Brain microvascular endothelial cell (primary cell): ENCODE data around the gene SIK2.
A peak's percentile ranks its signal among the peaks of the same experiment; 100 is the strongest.

ENCODE experiments used
- DNase-seq: peaks from one replicate; pipeline ENCODE4 v3.0.0-alpha.2; 2020
- H3K27ac ChIP-seq: fragments of 250-450 bp; sonication (Bioruptor Pico); 2 replicates; pipeline ENCODE4 v1.5.1; 2020; ENCODE audit warnings: mild to moderate bottlenecking, moderate library complexity
- H3K27me3 ChIP-seq: fragments of 250-450 bp; sonication (Bioruptor Pico); replicated peaks from 2 replicates; pipeline ENCODE4 v1.5.1; 2020; ENCODE audit warnings: mild to moderate bottlenecking
- H3K36me3 ChIP-seq: fragments of 250-450 bp; sonication (Bioruptor Pico); replicated peaks from 2 replicates; pipeline ENCODE4 v1.5.1; 2020; ENCODE audit warnings: mild to moderate bottlenecking
- H3K4me3 ChIP-seq: 2 replicates; pipeline ENCODE4 v1.5.1; 2011; ENCODE audit warnings: low read depth, mild to moderate bottlenecking, control low read depth, low read length, moderate library complexity
- in situ Hi-C: cut with HindIII; loops from 2 replicates; pipeline ENCODE4 v1.10.0; 2017; ENCODE audit warnings: low sequenced_read_pairs, low pct_ligation_motif_present
- TF ChIP-seq, protein P1 (sequence below): IDR thresholded peaks from 2 replicates; pipeline ENCODE4 v1.5.1; 2011; ENCODE audit warnings: low read depth, mild to moderate bottlenecking, moderate library complexity, low read length, control low read depth, inconsistent platforms; ENCODE audit errors: missing control alignments

Gene SIK2

DNA sequence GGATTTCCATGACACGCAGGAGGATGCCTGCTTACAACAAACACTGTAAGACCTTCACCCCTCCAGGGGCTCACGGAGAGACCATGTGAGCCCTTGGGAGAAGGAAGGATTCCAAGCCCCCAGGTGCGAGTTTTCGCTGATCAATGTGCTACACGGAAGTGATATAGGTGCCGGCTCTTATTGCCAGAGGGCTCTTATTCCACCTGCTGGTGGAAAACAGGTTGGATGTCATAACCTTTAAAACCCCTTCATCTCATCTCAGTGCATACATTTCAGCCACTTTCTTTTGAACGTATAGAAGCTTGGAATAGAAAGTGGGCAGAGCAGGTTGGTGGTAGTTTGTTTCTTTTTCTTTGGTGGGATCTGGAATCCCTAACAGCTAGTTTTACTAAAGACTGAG is 35.9 kb upstream of the SIK2 start:
- H3K36me3 ChIP-seq: no peaks in the 10 kb centered on the region
- no peak overlapping the region for H3K4me3 ChIP-seq
- TF ChIP-seq, protein P1, sequence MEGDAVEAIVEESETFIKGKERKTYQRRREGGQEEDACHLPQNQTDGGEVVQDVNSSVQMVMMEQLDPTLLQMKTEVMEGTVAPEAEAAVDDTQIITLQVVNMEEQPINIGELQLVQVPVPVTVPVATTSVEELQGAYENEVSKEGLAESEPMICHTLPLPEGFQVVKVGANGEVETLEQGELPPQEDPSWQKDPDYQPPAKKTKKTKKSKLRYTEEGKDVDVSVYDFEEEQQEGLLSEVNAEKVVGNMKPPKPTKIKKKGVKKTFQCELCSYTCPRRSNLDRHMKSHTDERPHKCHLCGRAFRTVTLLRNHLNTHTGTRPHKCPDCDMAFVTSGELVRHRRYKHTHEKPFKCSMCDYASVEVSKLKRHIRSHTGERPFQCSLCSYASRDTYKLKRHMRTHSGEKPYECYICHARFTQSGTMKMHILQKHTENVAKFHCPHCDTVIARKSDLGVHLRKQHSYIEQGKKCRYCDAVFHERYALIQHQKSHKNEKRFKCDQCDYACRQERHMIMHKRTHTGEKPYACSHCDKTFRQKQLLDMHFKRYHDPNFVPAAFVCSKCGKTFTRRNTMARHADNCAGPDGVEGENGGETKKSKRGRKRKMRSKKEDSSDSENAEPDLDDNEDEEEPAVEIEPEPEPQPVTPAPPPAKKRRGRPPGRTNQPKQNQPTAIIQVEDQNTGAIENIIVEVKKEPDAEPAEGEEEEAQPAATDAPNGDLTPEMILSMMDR: no peak
- H3K27me3 ChIP-seq: no peaks in the 10 kb centered on the region
- in situ Hi-C loops: no loop called here
- no peak for DNase-seq
- H3K27ac ChIP-seq: no peak overlapping the region

DNA sequence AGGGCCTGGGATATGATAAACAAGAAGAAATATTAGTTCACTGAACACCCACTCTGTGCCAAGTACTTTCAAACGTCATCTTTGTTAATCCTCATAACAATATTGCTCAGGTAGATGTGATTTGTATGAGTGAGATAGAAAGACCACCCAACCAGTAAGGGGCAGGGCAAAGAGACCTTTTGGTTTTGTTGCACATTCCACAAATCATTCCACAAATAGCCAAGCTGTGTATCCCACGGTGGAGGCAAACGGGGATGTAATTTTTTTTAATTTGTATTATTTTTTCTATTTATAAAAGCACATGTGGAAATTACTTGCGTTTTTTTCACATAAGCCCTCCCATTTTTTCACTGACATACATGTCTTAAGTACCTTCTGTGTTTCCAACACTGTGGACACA is 32.8 kb upstream of the SIK2 start:
- no peak overlapping the region for H3K4me3 ChIP-seq
- in situ Hi-C loops: no loop called here
- no peak for DNase-seq
- H3K27me3 ChIP-seq: no peaks in the 10 kb centered on the region
- no peaks in the 10 kb centered on the region for H3K36me3 ChIP-seq
- TF ChIP-seq, protein P1: no peak
- H3K27ac ChIP-seq: no peak overlapping the region

DNA sequence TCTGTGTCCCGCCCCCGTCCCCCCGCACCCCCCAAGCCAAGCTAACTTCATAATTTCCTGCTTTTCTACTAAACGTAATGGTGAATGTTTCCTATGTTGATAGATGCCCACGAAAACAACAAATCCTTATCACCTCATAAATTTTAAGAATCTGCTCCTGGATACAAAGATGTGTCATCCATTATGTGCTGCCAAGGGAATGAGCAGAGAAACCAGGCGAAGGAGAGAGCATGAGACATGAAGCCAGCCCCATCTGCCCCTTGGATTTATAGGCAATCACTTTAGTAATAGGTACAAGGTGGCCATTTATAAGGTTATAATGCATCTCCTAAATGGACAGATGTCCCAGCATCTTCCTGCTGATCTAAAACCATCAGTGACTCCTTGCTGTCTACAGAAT is 31.5 kb upstream of the SIK2 start:
- no peak for DNase-seq
- no peak overlapping the region for H3K4me3 ChIP-seq
- H3K27ac ChIP-seq: no peak overlapping the region
- H3K27me3 ChIP-seq: no peaks in the 10 kb centered on the region
- in situ Hi-C loops: no loop called here
- TF ChIP-seq, protein P1: no peak
- H3K36me3 ChIP-seq: no peaks in the 10 kb centered on the region

DNA sequence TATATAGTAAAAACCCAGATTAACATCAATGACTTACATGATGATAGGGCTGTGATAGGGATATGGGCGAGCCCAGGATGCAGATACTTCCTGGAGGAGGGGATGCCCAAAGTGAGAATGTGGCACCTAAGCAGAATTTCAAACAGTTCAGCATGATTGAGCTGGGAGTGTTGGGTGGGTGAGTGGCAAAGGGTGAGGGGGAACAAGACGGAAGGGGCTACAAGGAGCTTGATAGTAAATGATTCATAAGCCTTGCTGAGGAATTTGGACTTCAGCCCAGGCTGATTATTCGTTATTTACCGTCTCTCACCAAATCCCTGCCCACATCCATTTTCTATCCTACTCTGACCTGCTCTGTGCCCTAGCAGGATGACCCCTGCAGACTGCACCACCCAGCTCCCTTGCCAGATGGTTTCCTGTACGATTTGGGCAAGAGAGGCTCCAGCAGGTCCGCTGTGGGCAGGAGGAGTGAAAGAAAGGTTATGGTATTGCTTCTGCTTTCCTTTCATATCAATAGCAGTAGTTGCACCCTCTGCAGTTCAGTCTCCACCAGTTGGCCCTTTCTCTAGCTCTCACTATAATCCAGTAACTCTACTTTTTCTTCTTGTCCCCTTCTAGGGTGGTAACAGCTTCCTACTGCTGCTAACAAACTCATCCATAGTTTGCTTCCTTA is 30.3 kb upstream of the SIK2 start:
- DNase-seq: peak; percentile 16
- no peaks in the 10 kb centered on the region for H3K36me3 ChIP-seq
- TF ChIP-seq, protein P1: no peak
- H3K27me3 ChIP-seq: no peaks in the 10 kb centered on the region
- in situ Hi-C loops: no loop called here
- H3K27ac ChIP-seq: no peak overlapping the region
- no peak overlapping the region for H3K4me3 ChIP-seq

DNA sequence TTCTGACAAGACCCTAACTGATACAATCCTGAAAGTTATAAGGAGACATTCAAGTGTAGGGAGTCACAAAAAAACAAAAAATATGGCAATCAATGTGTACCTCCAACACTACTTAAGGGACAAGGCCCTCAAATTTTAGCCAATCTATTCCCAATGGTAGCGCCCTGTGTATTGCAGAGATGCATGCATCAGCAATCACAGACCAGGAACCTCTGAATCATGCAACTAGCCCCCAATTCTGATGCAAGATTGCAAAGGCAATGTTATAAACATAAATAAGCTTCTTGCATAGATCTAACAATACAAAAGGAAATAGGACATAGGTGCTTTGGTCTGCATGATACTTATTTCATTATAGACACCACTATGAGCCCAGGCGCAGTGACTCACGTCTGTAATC is 29.7 kb upstream of the SIK2 start:
- no peak for DNase-seq
- Histone ChIP-seq H3K27ac (no peak overlapping the region), H3K27me3 (no peaks in the 10 kb centered on the region), H3K36me3 (no peaks in the 10 kb centered on the region), H3K4me3 (no peak overlapping the region)
- in situ Hi-C loops: no loop called here
- TF ChIP-seq, protein P1: no peak

DNA sequence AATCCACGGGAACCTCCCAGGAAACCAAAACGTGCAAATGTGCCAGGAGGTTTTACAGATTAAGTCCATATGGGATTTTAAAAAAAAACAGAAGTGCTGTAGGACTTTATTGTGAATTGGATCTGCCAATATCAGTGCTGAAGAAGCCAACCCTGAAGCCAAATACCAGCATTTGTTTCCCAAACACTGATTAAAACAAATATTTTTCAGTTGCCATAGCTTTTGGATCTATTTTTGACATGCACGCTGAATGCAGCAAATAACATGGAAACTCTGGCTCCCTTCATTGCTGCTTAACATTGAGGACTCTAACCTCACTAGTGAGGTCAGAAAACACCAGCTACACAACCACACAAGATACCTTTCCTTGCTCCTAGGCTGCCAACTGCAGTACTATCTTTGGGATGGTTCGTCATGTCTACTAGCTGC is 28.4 kb upstream of the SIK2 start:
- Histone ChIP-seq H3K27me3 (no peaks in the 10 kb centered on the region), H3K4me3 (no peak overlapping the region), H3K27ac (peak overlapping the region; percentile 27), H3K36me3 (no peaks in the 10 kb centered on the region)
- peak; percentile 21 for DNase-seq
- in situ Hi-C loops: no loop called here
- TF ChIP-seq, protein P1: no peak
